ENCODE results near the gene DCBLD1. TPM values are rescaled to one million over a fixed set of nuclear protein-coding genes. Genes with fewer than 3 reads are reported as not detected.

The DCBLD1 gene
- total RNA-seq, 1 donor from 2014 or later = 19.5 TPM

- TF ChIP-seq CTCF (IDR thresholded peaks at IDR 0.05) = no peak
- no peak for DNase-seq
- peak; percentile 33 for ATAC-seq
- Histone ChIP-seq H3K4me1 (peaks cover 11% of the 10 kb centered on the region), H3K27ac (no peak overlapping the region), H3K36me3 (no peaks in the 10 kb centered on the region), H3K27me3 (no peaks in the 10 kb centered on the region), H3K9me3 (no peaks in the 10 kb centered on the region), H3K4me3 (no peak overlapping the region)
- intact Hi-C loops (cut with DNase I) = no loop called here
Measured at GRCh38 chr6:117451671-117452070, 30.8 kb upstream of the DCBLD1 start.

GRCh38 chr6:117456250-117456649 lies 26.2 kb upstream of the DCBLD1 start:
- no peaks in the 10 kb centered on the region for H3K27me3 ChIP-seq
- H3K36me3 ChIP-seq = no peaks in the 10 kb centered on the region
- ATAC-seq (no peak), DNase-seq (no peak)
- intact Hi-C loops (cut with DNase I) = no loop called here
- H3K27ac ChIP-seq = no peak overlapping the region
- H3K9me3 ChIP-seq = no peaks in the 10 kb centered on the region
- H3K4me3 ChIP-seq = no peak overlapping the region
- no peak for TF ChIP-seq CTCF (IDR thresholded peaks at IDR 0.05)
- peaks cover 8% of the 10 kb centered on the region for H3K4me1 ChIP-seq

- Histone ChIP-seq H3K4me3 (no peak overlapping the region), H3K27me3 (no peaks in the 10 kb centered on the region), H3K9me3 (no peaks in the 10 kb centered on the region), H3K36me3 (no peaks in the 10 kb centered on the region), H3K4me1 (peaks cover 2% of the 10 kb centered on the region), H3K27ac (no peak overlapping the region)
- ATAC-seq (no peak), DNase-seq (no peak)
- TF ChIP-seq CTCF (IDR thresholded peaks at IDR 0.05) = no peak
- intact Hi-C loops (cut with DNase I) = no loop called here
Measured at GRCh38 chr6:117456998-117457397, 25.5 kb upstream of the DCBLD1 start.

GRCh38 chr6:117459204-117459944 lies 23.1 kb upstream of the DCBLD1 start:
- Histone ChIP-seq H3K4me3 (no peak overlapping the region), H3K27me3 (no peaks in the 10 kb centered on the region), H3K4me1 (no peaks in the 10 kb centered on the region), H3K9me3 (no peaks in the 10 kb centered on the region), H3K36me3 (no peaks in the 10 kb centered on the region), H3K27ac (no peak overlapping the region)
- intact Hi-C loops (cut with DNase I) = no loop called here
- ATAC-seq (no peak), DNase-seq (no peak)
- TF ChIP-seq CTCF (IDR thresholded peaks at IDR 0.05) = no peak

GRCh38 chr6:117463762-117464665 lies 18.5 kb upstream of the DCBLD1 start:
- Histone ChIP-seq H3K4me1 (no peaks in the 10 kb centered on the region), H3K36me3 (no peaks in the 10 kb centered on the region), H3K4me3 (no peak overlapping the region), H3K27me3 (no peaks in the 10 kb centered on the region), H3K27ac (no peak overlapping the region), H3K9me3 (no peaks in the 10 kb centered on the region)
- intact Hi-C loops (cut with DNase I) = no loop called here
- DNase-seq = no peak
- TF ChIP-seq CTCF (IDR thresholded peaks at IDR 0.05) = no peak
- ATAC-seq = no peak
